Measurements from ENCODE around the gene NIN.
"Not testable (repeated sequence)": the region's sequence is repeated elsewhere in the genome, so short reads cannot be mapped to it uniquely, and the experiment has no call there.

NIN gene

DNA sequence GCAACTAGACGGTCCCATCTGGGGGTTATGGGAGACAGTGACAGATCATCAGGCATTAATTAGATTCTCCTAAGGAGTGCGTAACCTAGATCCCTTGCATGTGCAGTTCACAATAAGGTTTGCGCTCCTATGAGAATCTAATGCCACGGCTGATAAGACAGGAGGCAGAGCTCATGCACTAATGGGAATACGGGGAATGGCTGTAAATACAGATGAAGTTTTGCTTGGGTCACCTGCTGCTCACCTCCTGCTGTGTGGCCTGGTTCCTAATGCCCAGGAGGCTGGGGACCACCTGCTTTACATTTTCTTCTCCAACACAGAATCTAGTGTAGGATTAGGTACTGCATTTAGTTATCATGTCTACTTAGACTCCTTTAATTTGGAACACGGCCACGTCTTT, 113.2 kb downstream of the NIN start:
- no peaks in the 10 kb centered on the region for H3K36me3 ChIP-seq (ENCODE audit: control insufficient read depth, insufficient read depth, low read length)
- no peaks in the 10 kb centered on the region for H3K4me1 ChIP-seq (ENCODE audit: control insufficient read depth, insufficient read depth, low read length)
- no peak overlapping the region for H3K9ac ChIP-seq (ENCODE audit: low read depth, low read length)
- H3K9me3 ChIP-seq (ENCODE audit: control insufficient read depth, insufficient read depth, low read length) = no peaks in the 10 kb centered on the region
- no peak overlapping the region for H3K4me3 ChIP-seq (ENCODE audit: low read depth, low read length)
- no peaks in the 10 kb centered on the region for H3K27me3 ChIP-seq (ENCODE audit: control insufficient read depth, insufficient read depth, low read length)

- no peaks in the 10 kb centered on the region for H3K4me1 ChIP-seq (ENCODE audit: control insufficient read depth, insufficient read depth, low read length)
- H3K36me3 ChIP-seq (ENCODE audit: control insufficient read depth, insufficient read depth, low read length) = no peaks in the 10 kb centered on the region
- H3K9ac ChIP-seq (ENCODE audit: low read depth, low read length) = no peak overlapping the region
- no peaks in the 10 kb centered on the region for H3K9me3 ChIP-seq (ENCODE audit: control insufficient read depth, insufficient read depth, low read length)
- H3K4me3 ChIP-seq (ENCODE audit: low read depth, low read length) = no peak overlapping the region
- no peaks in the 10 kb centered on the region for H3K27me3 ChIP-seq (ENCODE audit: control insufficient read depth, insufficient read depth, low read length)
These were observed 116.4 kb downstream of the NIN start for GRCh38 chr14:50714450-50715073.

GRCh38 chr14:50711043-50711442, 119.9 kb downstream of the NIN start:
- Histone ChIP-seq H3K27me3 (ENCODE audit: control insufficient read depth, insufficient read depth, low read length) (no peaks in the 10 kb centered on the region), H3K36me3 (ENCODE audit: control insufficient read depth, insufficient read depth, low read length) (no peaks in the 10 kb centered on the region), H3K9me3 (ENCODE audit: control insufficient read depth, insufficient read depth, low read length) (no peaks in the 10 kb centered on the region), H3K4me3 (ENCODE audit: low read depth, low read length) (no peak overlapping the region), H3K4me1 (ENCODE audit: control insufficient read depth, insufficient read depth, low read length) (no peaks in the 10 kb centered on the region), H3K9ac (ENCODE audit: low read depth, low read length) (no peak overlapping the region)

- no peaks in the 10 kb centered on the region for H3K4me1 ChIP-seq (ENCODE audit: control insufficient read depth, insufficient read depth, low read length)
- H3K4me3 ChIP-seq (ENCODE audit: low read depth, low read length) = no peak overlapping the region
- H3K27me3 ChIP-seq (ENCODE audit: control insufficient read depth, insufficient read depth, low read length) = no peaks in the 10 kb centered on the region
- no peaks in the 10 kb centered on the region for H3K36me3 ChIP-seq (ENCODE audit: control insufficient read depth, insufficient read depth, low read length)
- no peak overlapping the region for H3K9ac ChIP-seq (ENCODE audit: low read depth, low read length)
- H3K9me3 ChIP-seq (ENCODE audit: control insufficient read depth, insufficient read depth, low read length) = no peaks in the 10 kb centered on the region
These were observed 125.9 kb downstream of the NIN start for GRCh38 chr14:50705026-50705593.

GRCh38 chr14:50704454-50705010, 126.4 kb downstream of the NIN start:
- Histone ChIP-seq H3K9ac (ENCODE audit: low read depth, low read length) (no peak overlapping the region), H3K9me3 (ENCODE audit: control insufficient read depth, insufficient read depth, low read length) (no peaks in the 10 kb centered on the region), H3K4me1 (ENCODE audit: control insufficient read depth, insufficient read depth, low read length) (no peaks in the 10 kb centered on the region), H3K36me3 (ENCODE audit: control insufficient read depth, insufficient read depth, low read length) (no peaks in the 10 kb centered on the region), H3K27me3 (ENCODE audit: control insufficient read depth, insufficient read depth, low read length) (no peaks in the 10 kb centered on the region), H3K4me3 (ENCODE audit: low read depth, low read length) (no peak overlapping the region)

GRCh38 chr14:50697659-50698290, 133.2 kb downstream of the NIN start:
- H3K4me3 ChIP-seq (ENCODE audit: low read depth, low read length) = no peak overlapping the region
- H3K4me1 ChIP-seq (ENCODE audit: control insufficient read depth, insufficient read depth, low read length) = no peaks in the 10 kb centered on the region
- no peak overlapping the region for H3K9ac ChIP-seq (ENCODE audit: low read depth, low read length)
- H3K9me3 ChIP-seq (ENCODE audit: control insufficient read depth, insufficient read depth, low read length) = peaks cover 12% of the 10 kb centered on the region
- H3K36me3 ChIP-seq (ENCODE audit: control insufficient read depth, insufficient read depth, low read length) = no peaks in the 10 kb centered on the region
- H3K27me3 ChIP-seq (ENCODE audit: control insufficient read depth, insufficient read depth, low read length) = no peaks in the 10 kb centered on the region

GRCh38 chr14:50694260-50694659, 136.7 kb downstream of the NIN start:
- H3K4me1 ChIP-seq (ENCODE audit: control insufficient read depth, insufficient read depth, low read length); H3K4me3 ChIP-seq (ENCODE audit: low read depth, low read length); H3K27me3 ChIP-seq (ENCODE audit: control insufficient read depth, insufficient read depth, low read length); H3K36me3 ChIP-seq (ENCODE audit: control insufficient read depth, insufficient read depth, low read length); H3K9ac ChIP-seq (ENCODE audit: low read depth, low read length): not testable (repeated sequence)
- peaks cover 12% of the 10 kb centered on the region for H3K9me3 ChIP-seq (ENCODE audit: control insufficient read depth, insufficient read depth, low read length)

GRCh38 chr14:50688875-50689274, 142.1 kb downstream of the NIN start:
- H3K9ac ChIP-seq (ENCODE audit: low read depth, low read length) = no peak overlapping the region
- H3K4me3 ChIP-seq (ENCODE audit: low read depth, low read length) = no peak overlapping the region
- H3K36me3 ChIP-seq (ENCODE audit: control insufficient read depth, insufficient read depth, low read length) = no peaks in the 10 kb centered on the region
- H3K4me1 ChIP-seq (ENCODE audit: control insufficient read depth, insufficient read depth, low read length) = no peaks in the 10 kb centered on the region
- peaks cover 5% of the 10 kb centered on the region for H3K9me3 ChIP-seq (ENCODE audit: control insufficient read depth, insufficient read depth, low read length)
- peaks cover 2% of the 10 kb centered on the region for H3K27me3 ChIP-seq (ENCODE audit: control insufficient read depth, insufficient read depth, low read length)

DNA sequence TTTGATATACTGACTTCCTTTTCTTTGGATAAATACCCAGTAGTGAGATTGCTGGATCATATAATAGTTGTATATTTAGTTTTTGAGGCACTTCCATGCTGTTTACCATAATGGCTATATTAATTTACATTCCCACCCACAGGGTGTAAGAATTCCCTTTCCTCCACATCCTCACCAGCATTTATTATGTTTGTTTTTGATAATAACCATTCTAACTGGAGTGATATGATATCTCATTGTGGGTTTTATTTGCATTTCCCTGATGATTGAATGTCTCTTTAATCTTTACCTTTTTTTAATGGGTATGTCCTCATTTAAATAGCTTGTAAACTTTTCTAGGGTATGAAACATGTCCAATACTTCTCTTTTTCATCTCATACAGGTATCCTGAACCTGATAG, 151.3 kb downstream of the NIN start:
- Histone ChIP-seq H3K36me3 (ENCODE audit: control insufficient read depth, insufficient read depth, low read length) (no peaks in the 10 kb centered on the region), H3K9me3 (ENCODE audit: control insufficient read depth, insufficient read depth, low read length) (no peaks in the 10 kb centered on the region), H3K9ac (ENCODE audit: low read depth, low read length) (no peak overlapping the region), H3K4me1 (ENCODE audit: control insufficient read depth, insufficient read depth, low read length) (no peaks in the 10 kb centered on the region), H3K4me3 (ENCODE audit: low read depth, low read length) (no peak overlapping the region), H3K27me3 (ENCODE audit: control insufficient read depth, insufficient read depth, low read length) (no peaks in the 10 kb centered on the region)

DNA sequence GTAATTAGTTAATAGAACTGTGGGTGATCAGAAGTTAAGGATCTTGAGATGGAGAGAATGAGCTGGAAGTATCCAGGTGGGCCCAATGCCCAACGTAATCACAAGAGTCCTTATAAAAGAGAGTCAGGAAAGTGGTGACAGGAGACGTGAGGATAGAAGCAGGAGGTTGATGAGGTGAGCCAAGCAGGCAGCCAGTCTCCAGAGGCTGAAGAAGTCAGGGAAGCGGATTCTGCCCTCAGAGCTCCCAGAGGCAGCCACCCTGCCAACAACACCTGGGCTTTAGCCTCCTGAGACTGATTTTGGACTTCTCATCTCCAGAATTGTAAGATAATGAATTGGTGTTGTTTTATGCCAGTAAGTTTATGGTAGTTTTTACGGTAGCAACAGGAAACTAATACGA, 152.8 kb downstream of the NIN start:
- Histone ChIP-seq H3K4me3 (ENCODE audit: low read depth, low read length) (no peak overlapping the region), H3K9ac (ENCODE audit: low read depth, low read length) (no peak overlapping the region), H3K27me3 (ENCODE audit: control insufficient read depth, insufficient read depth, low read length) (no peaks in the 10 kb centered on the region), H3K9me3 (ENCODE audit: control insufficient read depth, insufficient read depth, low read length) (no peaks in the 10 kb centered on the region), H3K4me1 (ENCODE audit: control insufficient read depth, insufficient read depth, low read length) (no peaks in the 10 kb centered on the region), H3K36me3 (ENCODE audit: control insufficient read depth, insufficient read depth, low read length) (no peaks in the 10 kb centered on the region)

DNA sequence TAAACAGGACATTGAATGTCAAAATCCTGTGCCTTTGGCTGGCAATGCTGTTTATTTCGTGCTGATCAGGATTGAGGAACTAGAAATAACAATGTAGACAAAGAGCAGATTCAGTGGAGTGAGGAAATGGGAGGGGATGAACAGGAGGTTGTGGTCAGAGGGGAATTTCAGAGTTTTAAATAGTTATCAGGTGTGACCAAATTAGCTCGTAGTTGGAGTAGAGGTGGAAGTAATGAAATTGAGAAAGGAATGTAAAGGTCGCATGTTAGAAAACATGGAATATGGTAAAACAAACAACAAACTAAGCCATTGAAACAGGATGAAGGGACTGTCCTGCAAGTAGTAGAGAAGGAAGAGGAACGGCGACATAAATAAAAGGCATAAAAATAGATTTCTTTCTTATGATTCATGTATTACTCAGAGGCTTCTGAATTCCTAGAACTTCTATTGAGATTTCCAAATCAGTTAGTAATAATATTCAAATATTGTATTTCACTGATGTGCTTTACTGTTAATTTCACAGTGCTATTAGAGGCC, 153.4 kb downstream of the NIN start:
- no peak overlapping the region for H3K4me3 ChIP-seq (ENCODE audit: low read depth, low read length)
- H3K36me3 ChIP-seq (ENCODE audit: control insufficient read depth, insufficient read depth, low read length) = no peaks in the 10 kb centered on the region
- no peak overlapping the region for H3K9ac ChIP-seq (ENCODE audit: low read depth, low read length)
- H3K27me3 ChIP-seq (ENCODE audit: control insufficient read depth, insufficient read depth, low read length) = no peaks in the 10 kb centered on the region
- H3K4me1 ChIP-seq (ENCODE audit: control insufficient read depth, insufficient read depth, low read length) = no peaks in the 10 kb centered on the region
- H3K9me3 ChIP-seq (ENCODE audit: control insufficient read depth, insufficient read depth, low read length) = no peaks in the 10 kb centered on the region

All from iPS-15b (cell line).